ENCODE measurements around the gene AATK.

GRCh38 chr17:81097134-81097942 is 68.7 kb downstream of the AATK start:
- TF ChIP-seq EZH2 (IDR thresholded peaks at IDR 0.05; ENCODE audit: borderline replicate concordance) (no peak), CTCF (IDR thresholded peaks at IDR 0.05; ENCODE audit: poor library complexity) (peak; percentile 81), EZH2phosphoT487 (IDR thresholded peaks at IDR 0.05; ENCODE audit: low read depth, severe bottlenecking, unreplicated experiment) (no peak)

All from hepatocyte (in vitro differentiated cells).